Vagina (tissue), 2 donors: ENCODE data around the gene SERPINA9.

Experiments used
- POLR2AphosphoS5 ChIP-seq, 2 donors: sonication (generic); formaldehyde crosslinking; IDR thresholded peaks; one replicate each; pipeline ENCODE4 v1.9.0; 2017; ENCODE audit warnings: antibody characterized with exemption in 2 of 2, mild to moderate bottlenecking in 2 of 2, low read depth in 1 of 2; ENCODE audit not compliant: insufficient read depth in 1 of 2
- TF ChIP-seq, protein P1 (sequence below), 3 experiments: fragments of 450-650 bp in 2 of 3; fragments of 200-600 bp in 1 of 3; sonication (generic) in 1 of 3; IDR thresholded peaks; one replicate each; pipeline ENCODE4 v1.5.1; 2017 to 2019; ENCODE audit warnings: antibody characterized with exemption in 3 of 3, mild to moderate bottlenecking in 2 of 3, moderate library complexity in 2 of 3

DNA sequence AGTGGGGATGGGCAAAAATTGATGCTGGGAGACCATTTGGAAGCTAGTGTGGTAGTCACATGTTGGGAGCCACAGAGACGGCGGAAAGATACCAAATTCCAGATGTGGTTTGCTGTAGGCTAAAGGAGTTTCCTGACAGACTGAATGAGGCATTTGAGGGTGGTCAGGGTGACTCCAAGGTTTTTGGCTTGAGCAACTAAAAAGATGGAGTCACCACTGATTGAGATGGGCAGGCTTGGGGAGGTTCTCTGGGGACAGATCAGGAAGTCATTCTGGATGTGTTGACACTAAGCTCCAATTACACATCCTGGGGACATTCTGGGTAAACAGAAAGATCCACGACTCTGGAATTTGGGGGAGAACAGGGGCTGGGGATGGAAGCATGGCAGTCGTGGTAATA lies 15.5 kb upstream of the SERPINA9 start:
- TF ChIP-seq, protein P1, sequence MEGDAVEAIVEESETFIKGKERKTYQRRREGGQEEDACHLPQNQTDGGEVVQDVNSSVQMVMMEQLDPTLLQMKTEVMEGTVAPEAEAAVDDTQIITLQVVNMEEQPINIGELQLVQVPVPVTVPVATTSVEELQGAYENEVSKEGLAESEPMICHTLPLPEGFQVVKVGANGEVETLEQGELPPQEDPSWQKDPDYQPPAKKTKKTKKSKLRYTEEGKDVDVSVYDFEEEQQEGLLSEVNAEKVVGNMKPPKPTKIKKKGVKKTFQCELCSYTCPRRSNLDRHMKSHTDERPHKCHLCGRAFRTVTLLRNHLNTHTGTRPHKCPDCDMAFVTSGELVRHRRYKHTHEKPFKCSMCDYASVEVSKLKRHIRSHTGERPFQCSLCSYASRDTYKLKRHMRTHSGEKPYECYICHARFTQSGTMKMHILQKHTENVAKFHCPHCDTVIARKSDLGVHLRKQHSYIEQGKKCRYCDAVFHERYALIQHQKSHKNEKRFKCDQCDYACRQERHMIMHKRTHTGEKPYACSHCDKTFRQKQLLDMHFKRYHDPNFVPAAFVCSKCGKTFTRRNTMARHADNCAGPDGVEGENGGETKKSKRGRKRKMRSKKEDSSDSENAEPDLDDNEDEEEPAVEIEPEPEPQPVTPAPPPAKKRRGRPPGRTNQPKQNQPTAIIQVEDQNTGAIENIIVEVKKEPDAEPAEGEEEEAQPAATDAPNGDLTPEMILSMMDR (IDR thresholded peaks at IDR 0.05): no peak
- no peak for TF ChIP-seq POLR2AphosphoS5 (IDR thresholded peaks at IDR 0.05; ENCODE audit: insufficient read depth in 1 of 2, low read depth in 1 of 2)
